Activated CD4-positive, alpha-beta T cell treated with anti-CD3 and anti-CD28 coated beads, Interleukin-2, amount 10 ng/mL, durations not matched to agents 24 days and 14 days (primary cell): ENCODE data around the gene CHN1. TPM values are rescaled to one million over a fixed set of nuclear protein-coding genes. Genes with fewer than 3 reads are reported as not detected.

Source experiments
- DNase-seq: peaks from one replicate; pipeline ENCODE4 v3.0.0; 2022
- H3K27ac Mint-ChIP-seq: one replicate; pipeline ENCODE4 v1.8.0; 2022; ENCODE audit warnings: mild to moderate bottlenecking, mixed read lengths
- H3K27me3 Mint-ChIP-seq: one replicate; pipeline ENCODE4 v1.8.0; 2022; ENCODE audit warnings: mixed read lengths
- H3K36me3 Mint-ChIP-seq: one replicate; pipeline ENCODE4 v1.8.0; 2022; ENCODE audit warnings: low read depth, mild to moderate bottlenecking, mixed read lengths
- H3K4me1 Mint-ChIP-seq: one replicate; pipeline ENCODE4 v1.8.0; 2021; ENCODE audit warnings: mixed read lengths
- H3K4me3 Mint-ChIP-seq: one replicate; pipeline ENCODE4 v1.8.0; 2022; ENCODE audit warnings: mild to moderate bottlenecking, moderate library complexity, mixed read lengths
- H3K9me3 Mint-ChIP-seq: one replicate; pipeline ENCODE4 v1.8.0; 2021; ENCODE audit warnings: mixed read lengths
- intact Hi-C: fragments of 100-400 bp; cut with micrococcal nuclease; formaldehyde crosslinking; loops from one replicate; pipeline ENCODE4 v1.15.1; 2023
- total RNA-seq: library from RNA; stranded (reverse); gene quantifications from 2 replicates; pipeline ENCODE4 v1.2.3, GENCODE V29; 2022

CHN1 gene
- total RNA-seq, 1 donor from 2014 or later = 3.1 TPM

GRCh38 chr2:174842496-174842895, 162.7 kb downstream of the CHN1 start:
- Mint-ChIP-seq H3K9me3 (no peaks in the 10 kb centered on the region), H3K4me3 (no peak overlapping the region), H3K4me1 (peaks cover 7% of the 10 kb centered on the region), H3K36me3 (no peaks in the 10 kb centered on the region), H3K27me3 (no peaks in the 10 kb centered on the region), H3K27ac (no peak overlapping the region)
- no peak for DNase-seq
- intact Hi-C loops = no loop called here

GRCh38 chr2:174841936-174842335, 163.2 kb downstream of the CHN1 start:
- Mint-ChIP-seq H3K27me3 (no peaks in the 10 kb centered on the region), H3K36me3 (no peaks in the 10 kb centered on the region), H3K4me1 (peaks cover 2% of the 10 kb centered on the region), H3K27ac (no peak overlapping the region), H3K9me3 (no peaks in the 10 kb centered on the region), H3K4me3 (no peak overlapping the region)
- DNase-seq = no peak
- intact Hi-C loops = no loop called here

- no peaks in the 10 kb centered on the region for H3K9me3 Mint-ChIP-seq
- intact Hi-C loops = no loop called here
- no peaks in the 10 kb centered on the region for H3K27me3 Mint-ChIP-seq
Measured at GRCh38 chr2:174841350-174841749, 163.8 kb downstream of the CHN1 start.

GRCh38 chr2:174840436-174840835, 164.7 kb downstream of the CHN1 start:
- Mint-ChIP-seq H3K36me3 (peaks cover 2% of the 10 kb centered on the region), H3K4me1 (peaks cover 14% of the 10 kb centered on the region), H3K4me3 (no peak overlapping the region), H3K27me3 (no peaks in the 10 kb centered on the region), H3K9me3 (peaks cover 6% of the 10 kb centered on the region), H3K27ac (no peak overlapping the region)
- intact Hi-C loops = no loop called here
- DNase-seq = no peak

More at GRCh38 chr2:174841350-174841749, 163.8 kb downstream of the CHN1 start:
- Mint-ChIP-seq H3K4me1 (peaks cover 5% of the 10 kb centered on the region), H3K27ac (no peak overlapping the region), H3K4me3 (no peak overlapping the region), H3K36me3 (no peaks in the 10 kb centered on the region)
- DNase-seq = no peak

- Mint-ChIP-seq H3K9me3 (peaks cover 9% of the 10 kb centered on the region), H3K4me3 (no peak overlapping the region), H3K27me3 (no peaks in the 10 kb centered on the region), H3K36me3 (peaks cover 3% of the 10 kb centered on the region), H3K4me1 (peaks cover 17% of the 10 kb centered on the region), H3K27ac (no peak overlapping the region)
- no peak for DNase-seq
- intact Hi-C loops = loop anchor here (5.0 to 10.0 kb wide), 3 partner anchors 207 to 352 kb away; partner anchors contain the start of gene GPR155
Measured at GRCh38 chr2:174839662-174840061, 165.5 kb downstream of the CHN1 start.

- H3K4me1 Mint-ChIP-seq = peaks cover 26% of the 10 kb centered on the region
- no peak overlapping the region for H3K27ac Mint-ChIP-seq
- H3K36me3 Mint-ChIP-seq = peaks cover 11% of the 10 kb centered on the region
- no peak overlapping the region for H3K4me3 Mint-ChIP-seq
- H3K27me3 Mint-ChIP-seq = no peaks in the 10 kb centered on the region
- intact Hi-C loops = loop anchor here (5.0 to 10.0 kb wide), 3 partner anchors 205 to 350 kb away; partner anchors contain the start of gene GPR155
- H3K9me3 Mint-ChIP-seq = peaks cover 18% of the 10 kb centered on the region
- no peak for DNase-seq
Measured at GRCh38 chr2:174836995-174837390, 168.2 kb downstream of the CHN1 start.

GRCh38 chr2:174836377-174836994, 168.7 kb downstream of the CHN1 start:
- H3K36me3 Mint-ChIP-seq = peaks cover 11% of the 10 kb centered on the region
- no peaks in the 10 kb centered on the region for H3K27me3 Mint-ChIP-seq
- H3K4me3 Mint-ChIP-seq = peak overlapping the region; percentile 72
- H3K27ac Mint-ChIP-seq = peak overlapping the region; percentile 99
- intact Hi-C loops = loop anchor here (5.0 to 10.0 kb wide), 3 partner anchors 204 to 349 kb away; partner anchors contain the start of gene GPR155
- peaks cover 30% of the 10 kb centered on the region for H3K4me1 Mint-ChIP-seq
- DNase-seq = no peak
- H3K9me3 Mint-ChIP-seq = peaks cover 18% of the 10 kb centered on the region

- Mint-ChIP-seq H3K9me3 (peaks cover 18% of the 10 kb centered on the region), H3K36me3 (peaks cover 11% of the 10 kb centered on the region), H3K27me3 (no peaks in the 10 kb centered on the region), H3K4me1 (peaks cover 30% of the 10 kb centered on the region), H3K27ac (peak overlapping the region; percentile 99), H3K4me3 (peak overlapping the region; percentile 72)
- intact Hi-C loops = loop anchor here (1.0 to 10.0 kb wide), 9 partner anchors 8 to 349 kb away; partner anchors contain the start of gene GPR155
- peak; percentile 60 for DNase-seq
Measured at GRCh38 chr2:174835797-174836255, 169.4 kb downstream of the CHN1 start.

GRCh38 chr2:174833737-174834136, 171.4 kb downstream of the CHN1 start:
- Mint-ChIP-seq H3K4me3 (no peak overlapping the region), H3K27me3 (no peaks in the 10 kb centered on the region), H3K27ac (peak overlapping the region; percentile 8)

GRCh38 chr2:174830561-174830960, 174.6 kb downstream of the CHN1 start:
- no peak for DNase-seq
- no peaks in the 10 kb centered on the region for H3K27me3 Mint-ChIP-seq
- H3K4me3 Mint-ChIP-seq = no peak overlapping the region
- peaks cover 21% of the 10 kb centered on the region for H3K4me1 Mint-ChIP-seq
- peaks cover 14% of the 10 kb centered on the region for H3K9me3 Mint-ChIP-seq
- intact Hi-C loops = loop anchor here (10.0 kb wide), 1 partner anchor 226 kb away; no protein-coding TSS in a partner anchor
- no peak overlapping the region for H3K27ac Mint-ChIP-seq
- H3K36me3 Mint-ChIP-seq = peaks cover 10% of the 10 kb centered on the region

More at GRCh38 chr2:174833737-174834136, 171.4 kb downstream of the CHN1 start:
- peaks cover 31% of the 10 kb centered on the region for H3K4me1 Mint-ChIP-seq
- DNase-seq = no peak
- H3K36me3 Mint-ChIP-seq = peaks cover 11% of the 10 kb centered on the region
- H3K9me3 Mint-ChIP-seq = peaks cover 18% of the 10 kb centered on the region
- intact Hi-C loops = loop anchor here (2.0 to 10.0 kb wide), 4 partner anchors 15 to 229 kb away; no protein-coding TSS in a partner anchor

GRCh38 chr2:174829550-174829949, 175.6 kb downstream of the CHN1 start:
- Mint-ChIP-seq H3K4me1 (peaks cover 16% of the 10 kb centered on the region), H3K4me3 (no peak overlapping the region), H3K27me3 (no peaks in the 10 kb centered on the region), H3K27ac (no peak overlapping the region), H3K9me3 (peaks cover 10% of the 10 kb centered on the region), H3K36me3 (peaks cover 8% of the 10 kb centered on the region)
- no peak for DNase-seq
- intact Hi-C loops = no loop called here

- H3K36me3 Mint-ChIP-seq = no peaks in the 10 kb centered on the region
- no peaks in the 10 kb centered on the region for H3K9me3 Mint-ChIP-seq
- intact Hi-C loops = no loop called here
- H3K27me3 Mint-ChIP-seq = peaks cover under 1% of the 10 kb centered on the region
- H3K27ac Mint-ChIP-seq = no peak overlapping the region
- no peak for DNase-seq
- no peak overlapping the region for H3K4me3 Mint-ChIP-seq
- H3K4me1 Mint-ChIP-seq = peaks cover 8% of the 10 kb centered on the region
Measured at GRCh38 chr2:174827371-174828369, 177.5 kb downstream of the CHN1 start.

- Mint-ChIP-seq H3K36me3 (no peaks in the 10 kb centered on the region), H3K27ac (no peak overlapping the region), H3K4me1 (peaks cover 2% of the 10 kb centered on the region), H3K9me3 (no peaks in the 10 kb centered on the region), H3K27me3 (peaks cover 2% of the 10 kb centered on the region), H3K4me3 (no peak overlapping the region)
- intact Hi-C loops = no loop called here
- DNase-seq = no peak
Measured at GRCh38 chr2:174826051-174826450, 179.1 kb downstream of the CHN1 start.
